BJ (cell line): ENCODE data around the gene TRAPPC2B. TPM values are rescaled to one million over a fixed set of nuclear protein-coding genes. Genes with fewer than 3 reads are reported as not detected.
A peak's percentile ranks its signal among the peaks of the same experiment; 100 is the strongest.

Experiments used
- CTCF ChIA-PET: fragments of 350-600 bp; formaldehyde crosslinking; extraction: SDS; loops from one replicate; lab custom pipeline; 2021; ENCODE audit warnings: antibody characterized with exemption, inconsistent platforms; lab: Yijun Ruan, JAX
- POLR2A ChIA-PET: fragments of 300-600 bp; sonication (Branson Sonifier 250); formaldehyde crosslinking; extraction: SDS; loops from one replicate; lab custom pipeline; 2021; ENCODE audit warnings: antibody characterized with exemption; lab: Charles Lee
- DNase-seq: peaks from one replicate; pipeline ENCODE4 v3.0.0-alpha.2; 2011; ENCODE audit warnings: low read depth
- H3K27me3 ChIP-seq: 2 replicates; pipeline ENCODE4 v1.6.0; 2011; ENCODE audit warnings: low read length; ENCODE audit not compliant: control insufficient read depth, insufficient read depth
- H3K36me3 ChIP-seq: 2 replicates; pipeline ENCODE4 v1.5.1; 2011; ENCODE audit warnings: low read length; ENCODE audit not compliant: control insufficient read depth, insufficient read depth
- H3K4me3 ChIP-seq: 2 replicates; pipeline ENCODE4 v1.5.1; 2011; ENCODE audit warnings: low read depth, mild to moderate bottlenecking, control low read depth, low read length
- polyA plus RNA-seq: library from polyadenylated mRNA; depleted of rRNA; stranded (reverse); fragments of >200 nt; gene quantifications from 2 replicates; pipeline ENCODE4 v1.2.3, GENCODE V29; 2011; rRNA removed
- TF ChIP-seq, protein P1 (sequence below): IDR thresholded peaks from 2 replicates; pipeline ENCODE4 v1.5.1; 2011; ENCODE audit warnings: low read depth, mild to moderate bottlenecking, control low read depth, inconsistent platforms, low read length, moderate library complexity; ENCODE audit not compliant: insufficient read depth

The TRAPPC2B gene
- polyA plus RNA-seq, 1 experiment = 11.0 TPM

DNA sequence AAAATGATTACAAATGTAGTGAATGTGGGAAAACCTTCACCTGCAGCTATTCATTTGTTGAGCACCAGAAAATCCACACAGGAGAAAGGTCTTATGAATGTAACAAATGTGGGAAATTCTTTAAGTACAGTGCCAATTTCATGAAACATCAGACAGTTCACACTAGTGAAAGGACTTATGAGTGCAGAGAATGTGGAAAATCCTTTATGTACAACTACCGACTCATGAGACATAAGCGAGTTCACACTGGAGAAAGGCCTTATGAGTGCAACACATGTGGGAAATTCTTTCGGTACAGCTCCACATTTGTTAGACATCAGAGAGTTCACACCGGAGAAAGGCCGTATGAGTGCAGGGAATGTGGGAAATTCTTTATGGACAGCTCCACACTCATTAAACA, 35.5 kb downstream of the TRAPPC2B start:
- TF ChIP-seq, protein P1, sequence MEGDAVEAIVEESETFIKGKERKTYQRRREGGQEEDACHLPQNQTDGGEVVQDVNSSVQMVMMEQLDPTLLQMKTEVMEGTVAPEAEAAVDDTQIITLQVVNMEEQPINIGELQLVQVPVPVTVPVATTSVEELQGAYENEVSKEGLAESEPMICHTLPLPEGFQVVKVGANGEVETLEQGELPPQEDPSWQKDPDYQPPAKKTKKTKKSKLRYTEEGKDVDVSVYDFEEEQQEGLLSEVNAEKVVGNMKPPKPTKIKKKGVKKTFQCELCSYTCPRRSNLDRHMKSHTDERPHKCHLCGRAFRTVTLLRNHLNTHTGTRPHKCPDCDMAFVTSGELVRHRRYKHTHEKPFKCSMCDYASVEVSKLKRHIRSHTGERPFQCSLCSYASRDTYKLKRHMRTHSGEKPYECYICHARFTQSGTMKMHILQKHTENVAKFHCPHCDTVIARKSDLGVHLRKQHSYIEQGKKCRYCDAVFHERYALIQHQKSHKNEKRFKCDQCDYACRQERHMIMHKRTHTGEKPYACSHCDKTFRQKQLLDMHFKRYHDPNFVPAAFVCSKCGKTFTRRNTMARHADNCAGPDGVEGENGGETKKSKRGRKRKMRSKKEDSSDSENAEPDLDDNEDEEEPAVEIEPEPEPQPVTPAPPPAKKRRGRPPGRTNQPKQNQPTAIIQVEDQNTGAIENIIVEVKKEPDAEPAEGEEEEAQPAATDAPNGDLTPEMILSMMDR = no peak
- CTCF ChIA-PET = no interaction called here
- Histone ChIP-seq H3K36me3 (peaks cover 24% of the 10 kb centered on the region), H3K27me3 (no peaks in the 10 kb centered on the region), H3K4me3 (no peak overlapping the region)
- DNase-seq = no peak
- POLR2A ChIA-PET = no interaction called here

DNA sequence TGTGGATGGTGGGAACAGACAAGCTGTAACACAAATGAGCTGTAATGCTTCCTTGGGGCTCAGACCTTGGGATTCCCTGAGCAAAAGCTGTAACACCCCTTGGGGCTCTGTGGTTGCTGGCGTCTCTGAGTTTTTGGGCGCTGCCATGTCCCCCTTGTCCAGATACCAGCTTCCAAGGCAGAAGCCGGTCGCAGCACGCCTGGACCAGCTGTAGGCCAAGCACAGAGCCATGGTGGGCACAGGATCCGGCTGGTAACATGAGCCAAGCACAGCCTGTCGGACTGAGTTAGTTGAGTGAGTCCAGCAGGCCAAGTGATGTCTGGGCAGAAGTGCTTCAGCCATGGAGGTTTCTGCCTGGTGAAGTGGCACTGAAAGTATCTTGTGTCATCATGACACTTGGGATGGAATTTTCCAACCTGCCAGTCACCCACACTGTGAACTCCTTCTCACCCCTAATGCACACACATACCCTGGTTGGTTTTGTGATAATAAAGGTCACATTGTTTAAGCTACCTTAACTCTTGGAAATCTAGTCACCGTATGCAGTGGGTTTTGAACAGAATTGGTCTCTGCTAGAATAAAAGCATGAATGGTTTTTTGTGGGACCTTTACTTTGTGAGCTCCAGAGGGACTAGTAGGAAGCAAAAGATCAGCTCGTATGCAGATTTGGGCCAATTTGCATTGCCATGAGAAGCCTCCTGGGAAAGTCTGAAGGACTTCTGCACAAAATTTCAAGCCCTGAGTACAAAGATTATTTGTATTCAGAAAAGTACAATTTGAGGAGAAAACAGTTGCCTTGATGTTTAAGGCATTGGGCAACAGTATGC, 40.6 kb downstream of the TRAPPC2B start:
- TF ChIP-seq, protein P1 = no peak
- Histone ChIP-seq H3K27me3 (no peaks in the 10 kb centered on the region), H3K4me3 (no peak overlapping the region), H3K36me3 (peaks cover 3% of the 10 kb centered on the region)
- POLR2A ChIA-PET = no interaction called here
- no peak for DNase-seq
- CTCF ChIA-PET = no interaction called here

DNA sequence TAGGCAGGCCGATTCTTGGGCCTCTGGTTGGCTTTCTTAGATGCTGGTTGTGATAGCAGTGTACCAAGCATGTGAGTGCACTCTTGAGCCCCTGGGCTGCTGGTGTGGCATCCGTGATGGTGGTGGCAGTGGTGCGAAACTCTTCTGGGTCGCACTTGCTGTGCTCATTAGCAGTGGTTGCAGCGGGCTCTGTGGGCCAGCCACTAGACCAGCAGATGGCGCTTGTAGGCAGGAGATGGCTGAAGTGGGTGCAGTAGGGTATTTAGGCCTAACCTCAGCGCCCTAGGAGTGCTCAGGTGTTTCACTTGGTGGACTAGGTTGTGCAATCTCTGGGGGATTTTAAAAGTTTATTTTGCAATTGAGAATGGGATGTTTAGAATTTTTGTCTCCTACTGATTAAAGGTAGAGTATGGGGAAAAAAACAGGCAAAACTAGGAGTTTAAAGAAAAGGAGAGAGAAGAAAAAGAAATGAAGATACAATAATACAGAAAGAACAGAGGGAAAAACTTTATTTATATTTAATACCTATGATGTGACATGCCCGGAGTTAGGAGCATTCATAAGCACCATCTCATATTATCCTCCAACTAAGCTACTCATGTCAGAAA, 43.3 kb downstream of the TRAPPC2B start:
- ChIA-PET POLR2A (no interaction called here), CTCF (interaction anchor here (0.5 to 2.1 kb wide), 6 partner anchors 13 to 924 kb away, joined by 3 to 6 read pairs (median 3); partner anchors contain the start of gene ZNF274)
- no peaks in the 10 kb centered on the region for H3K36me3 ChIP-seq
- DNase-seq = no peak
- TF ChIP-seq, protein P1 = peak; percentile 89
- no peaks in the 10 kb centered on the region for H3K27me3 ChIP-seq
- H3K4me3 ChIP-seq = no peak overlapping the region

DNA sequence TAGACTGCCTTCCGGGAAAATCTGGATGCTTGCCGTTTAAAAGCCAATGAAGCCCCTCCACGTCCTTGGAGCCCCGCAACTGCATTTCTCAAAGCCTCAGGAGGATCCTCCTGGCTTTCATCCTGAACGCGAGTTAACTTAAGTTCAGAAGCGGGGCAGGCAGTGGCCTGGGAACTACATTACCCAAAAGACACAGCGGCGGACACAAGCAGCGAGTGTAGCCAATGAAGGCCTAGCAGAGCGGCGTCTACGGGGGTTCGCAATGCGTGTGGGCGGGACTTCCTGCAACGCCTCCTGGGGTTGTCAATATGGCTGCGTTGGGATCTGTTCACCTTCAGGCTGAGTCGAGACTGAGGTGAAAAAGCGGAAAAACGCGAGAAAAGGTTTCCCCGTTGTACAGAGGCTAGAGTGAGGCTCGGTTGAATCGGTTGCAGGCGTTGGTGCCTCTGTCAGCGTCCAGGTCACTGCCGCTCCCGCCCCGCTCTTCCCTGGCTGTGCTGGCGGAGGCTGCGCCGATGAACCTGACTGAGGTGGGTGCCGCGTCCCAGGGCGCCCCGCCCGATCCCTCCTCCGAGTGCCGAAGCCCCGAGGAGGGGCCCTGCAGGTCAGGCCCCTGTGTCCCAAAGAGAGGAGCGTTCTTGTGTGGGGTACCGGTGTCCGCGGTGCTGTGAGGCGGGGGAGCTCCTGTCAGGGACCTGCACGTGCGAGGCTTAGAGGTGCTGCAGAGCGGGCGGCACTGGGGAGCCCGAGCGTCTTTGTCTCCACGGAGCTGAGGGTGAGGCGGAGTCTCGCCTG, 47.7 kb downstream of the TRAPPC2B start, which contains the start of gene ZNF17:
TSS of gene ZNF17 (plus strand) at position 285 of the 795 bp plus-strand sequence. CDS start 2,455 bp downstream, outside the sequence.
- H3K27me3 ChIP-seq = no peaks in the 10 kb centered on the region
- POLR2A ChIA-PET = no interaction called here
- CTCF ChIA-PET = interaction anchor here (0.6 kb wide), 1 partner anchor 14 kb away, joined by 3 read pairs; no protein-coding TSS in a partner anchor
- TF ChIP-seq, protein P1 = no peak
- H3K36me3 ChIP-seq = peaks cover 2% of the 10 kb centered on the region; the same call in 1 of the 2 replicates
- DNase-seq = peak; percentile 75
- H3K4me3 ChIP-seq = peak within 1 kb of the TSS; percentile 77

Other genes with a start within 250 kb of the TRAPPC2B start
- gene USP29, start 243.6 kb upstream of the TRAPPC2B start, polyA plus RNA-seq = not detected in 2 replicates
- not detected in 2 replicates for gene ZIM3, start 218.3 kb upstream of the TRAPPC2B start, polyA plus RNA-seq
- gene DUXA, start 196.1 kb upstream of the TRAPPC2B start, polyA plus RNA-seq = not detected in 2 replicates
- 7.0 and 7.1 TPM in 2 replicates for gene ZNF264, start 172.1 kb upstream of the TRAPPC2B start, polyA plus RNA-seq
- 1.3 and 1.5 TPM in 2 replicates for gene AURKC, start 132.5 kb upstream of the TRAPPC2B start, polyA plus RNA-seq
- 5.1 and 5.2 TPM in 2 replicates for gene ZNF805, start 122.9 kb upstream of the TRAPPC2B start, polyA plus RNA-seq
- gene ZNF460, start 83.1 kb upstream of the TRAPPC2B start, polyA plus RNA-seq = 11.7 and 13.9 TPM in 2 replicates
- 1.7 and 2.1 TPM in 2 replicates for gene ZNF543, start 43.1 kb upstream of the TRAPPC2B start, polyA plus RNA-seq
- 5.4 and 7.4 TPM in 2 replicates for gene ZNF304, start 12.3 kb upstream of the TRAPPC2B start, polyA plus RNA-seq
- 3.4 and 3.5 TPM in 2 replicates for gene ZNF547, start within 50 bp of the TRAPPC2B start, polyA plus RNA-seq
- gene ZNF548, start 26.3 kb downstream of the TRAPPC2B start, polyA plus RNA-seq = 12.7 and 13.3 TPM in 2 replicates
- gene ZNF17, start 47.6 kb downstream of the TRAPPC2B start, polyA plus RNA-seq = 4.2 and 6.0 TPM in 2 replicates
- 10.0 and 11.4 TPM in 2 replicates for gene ZNF749, start 71.8 kb downstream of the TRAPPC2B start, polyA plus RNA-seq
- gene VN1R1, start 93.6 kb downstream of the TRAPPC2B start, polyA plus RNA-seq = 0.13 and 0.21 TPM in 2 replicates
- gene ZNF772, start 114.0 kb downstream of the TRAPPC2B start, polyA plus RNA-seq = 3.6 and 5.8 TPM in 2 replicates
- 8.8 and 11.0 TPM in 2 replicates for gene ZNF419, start 124.2 kb downstream of the TRAPPC2B start, polyA plus RNA-seq
- gene ZNF773, start 136.4 kb downstream of the TRAPPC2B start, polyA plus RNA-seq = 13.0 and 13.1 TPM in 2 replicates
- 2.5 and 3.8 TPM in 2 replicates for gene ZNF549, start 163.8 kb downstream of the TRAPPC2B start, polyA plus RNA-seq
- gene ZNF550, start 196.3 kb downstream of the TRAPPC2B start, polyA plus RNA-seq = 6.3 and 7.2 TPM in 2 replicates
- gene ZNF416, start 215.4 kb downstream of the TRAPPC2B start, polyA plus RNA-seq = 2.9 and 4.0 TPM in 2 replicates
- 3.9 and 4.9 TPM in 2 replicates for gene ZIK1, start 220.6 kb downstream of the TRAPPC2B start, polyA plus RNA-seq
- 1.7 and 2.6 TPM in 2 replicates for gene ZNF530, start 236.3 kb downstream of the TRAPPC2B start, polyA plus RNA-seq